HPDE6-E6E7 (cell line): ENCODE results near the gene PRKCH.
A peak's percentile ranks its signal among the peaks of the same experiment; 100 is the strongest.

Experiments used
- DNase-seq: peaks from one replicate; pipeline ENCODE4 v3.0.0; 2011; ENCODE audit warnings: missing footprints; ENCODE audit errors: extremely low spot score

PRKCH gene

DNA sequence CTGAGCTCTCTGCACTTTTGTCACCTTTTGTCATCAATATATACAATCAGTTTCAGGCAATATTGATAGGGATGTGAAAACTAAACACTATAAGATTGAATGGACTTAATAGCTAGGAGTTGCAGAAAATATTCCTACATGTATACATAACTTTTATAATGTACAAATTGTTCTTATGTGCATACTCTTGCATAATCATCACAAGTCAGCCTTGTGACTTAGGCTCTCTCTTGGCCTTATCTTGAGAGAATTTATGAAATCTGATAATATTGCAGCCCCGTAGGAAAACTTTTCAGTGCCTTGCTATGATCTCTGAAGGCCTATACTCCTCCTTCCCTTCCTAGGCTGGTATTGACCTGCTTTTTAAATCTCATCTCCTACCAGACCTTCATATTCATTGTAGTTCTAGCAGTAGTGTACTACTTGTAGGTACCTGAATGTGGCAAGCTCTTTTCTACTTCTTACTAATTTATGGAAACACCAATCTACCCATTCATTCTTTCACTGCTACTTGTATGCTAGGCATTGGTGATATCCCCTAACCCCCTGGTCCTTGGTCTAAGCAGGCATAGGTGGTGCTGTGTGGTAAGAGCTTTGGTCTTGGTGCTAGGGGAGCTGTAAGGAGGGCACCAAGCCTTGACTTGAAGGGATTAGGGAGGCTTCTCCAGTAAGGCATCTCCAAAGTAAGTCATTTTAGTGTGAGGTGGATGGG lies 100.0 kb downstream of the PRKCH start:
- DNase-seq: no peak

GRCh38 chr14:61426048-61426447 lies 104.7 kb downstream of the PRKCH start:
- no peak for DNase-seq

GRCh38 chr14:61428261-61428660 lies 106.9 kb downstream of the PRKCH start:
- DNase-seq: no peak

DNA sequence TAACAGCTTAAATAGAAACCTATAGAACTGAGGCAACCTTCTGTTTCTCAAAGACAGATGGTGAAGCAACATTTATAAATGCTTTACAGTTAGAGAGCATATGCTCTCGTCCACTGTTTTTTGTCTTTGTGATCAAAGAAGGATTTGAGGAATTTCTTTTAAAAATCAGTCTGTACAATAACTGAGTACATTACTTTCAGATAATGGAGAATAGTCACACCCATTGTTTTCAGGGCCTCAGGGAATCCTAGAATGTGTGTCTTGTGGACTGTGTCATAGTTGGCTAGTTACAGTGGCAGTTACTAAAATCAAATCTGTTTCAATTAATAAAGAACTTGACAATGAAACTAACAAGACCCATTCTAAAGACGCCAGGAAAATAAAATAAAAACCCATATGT lies 107.9 kb downstream of the PRKCH start:
- DNase-seq: no peak

GRCh38 chr14:61430066-61430757 lies 108.8 kb downstream of the PRKCH start:
- DNase-seq: no peak

GRCh38 chr14:61433169-61433568 lies 111.8 kb downstream of the PRKCH start:
- DNase-seq: no peak

GRCh38 chr14:61433828-61434227 lies 112.4 kb downstream of the PRKCH start:
- DNase-seq: no peak

- no peak for DNase-seq
Observed at GRCh38 chr14:61434311-61434710, 112.9 kb downstream of the PRKCH start.

GRCh38 chr14:61435563-61436337 lies 114.4 kb downstream of the PRKCH start:
- DNase-seq: no peak

DNA sequence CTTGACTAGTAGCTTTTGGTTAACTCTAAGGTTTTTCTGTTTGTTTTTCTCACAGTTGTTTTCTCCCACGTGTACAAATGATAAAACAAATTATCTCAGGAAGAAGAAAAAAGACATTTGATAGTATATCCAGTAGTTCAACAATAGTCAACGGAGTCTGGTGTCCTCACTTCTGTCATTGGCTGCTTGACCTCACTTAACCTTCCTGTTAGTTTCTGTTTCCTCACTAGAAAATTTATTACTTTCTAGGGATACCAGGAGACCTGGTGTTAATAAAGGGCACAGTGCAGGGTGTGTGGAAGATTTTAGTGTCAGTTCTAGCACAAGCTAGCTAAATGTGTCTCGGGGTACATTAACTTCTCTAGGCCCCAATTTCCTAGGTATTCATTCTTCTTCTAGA lies 116.0 kb downstream of the PRKCH start:
- DNase-seq: no peak

- DNase-seq: no peak
Observed at GRCh38 chr14:61438036-61438435, 116.7 kb downstream of the PRKCH start.

DNA sequence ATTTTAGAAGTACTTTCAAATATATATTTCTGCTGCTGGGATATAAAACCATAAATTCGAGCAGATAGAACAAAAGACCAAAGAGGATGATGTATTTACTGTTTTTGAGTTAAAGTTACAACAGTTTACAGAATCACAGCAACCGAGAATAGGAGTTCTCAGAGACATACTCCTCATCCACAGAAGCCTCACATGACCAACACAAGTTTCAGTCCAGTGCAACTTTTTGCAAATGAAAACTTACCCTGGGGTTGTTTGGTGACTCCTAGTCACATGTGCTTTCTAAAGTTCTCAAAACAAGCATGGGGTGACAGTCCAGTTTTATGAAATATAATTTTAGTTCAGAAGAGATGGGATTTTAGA lies 117.1 kb downstream of the PRKCH start:
- DNase-seq: no peak

GRCh38 chr14:61438860-61439765 lies 117.7 kb downstream of the PRKCH start:
- DNase-seq: peak; percentile 63

DNA sequence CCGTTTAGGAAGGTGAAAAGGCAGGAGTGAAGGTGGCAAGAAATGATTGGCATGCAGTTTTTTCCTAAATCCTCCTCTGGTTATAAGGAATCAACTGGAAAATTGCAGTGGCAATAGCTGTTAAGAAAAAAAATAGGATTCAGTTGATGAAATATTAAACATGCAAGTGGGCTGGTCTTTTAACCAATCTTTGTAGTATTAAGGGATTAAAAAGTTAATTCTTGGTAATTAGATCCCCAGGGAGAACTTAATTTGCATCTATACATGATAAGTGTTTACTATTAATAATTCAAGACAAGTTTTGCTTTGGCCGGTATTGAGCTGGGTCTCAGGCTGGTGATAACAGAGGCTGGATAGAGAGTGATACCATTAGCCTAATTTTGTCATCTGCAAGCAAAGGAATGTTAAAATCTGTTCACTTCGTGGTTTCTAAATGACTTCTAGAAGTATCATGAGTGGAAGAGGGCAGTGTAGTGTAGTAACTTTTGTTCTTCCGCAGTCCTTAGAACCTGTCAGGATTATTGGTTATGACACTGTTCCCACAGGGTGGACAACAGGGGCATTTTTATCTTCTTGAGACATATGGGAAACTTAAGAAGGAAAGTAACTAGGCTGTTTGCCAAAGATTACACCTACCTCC lies 118.5 kb downstream of the PRKCH start:
- no peak for DNase-seq

DNA sequence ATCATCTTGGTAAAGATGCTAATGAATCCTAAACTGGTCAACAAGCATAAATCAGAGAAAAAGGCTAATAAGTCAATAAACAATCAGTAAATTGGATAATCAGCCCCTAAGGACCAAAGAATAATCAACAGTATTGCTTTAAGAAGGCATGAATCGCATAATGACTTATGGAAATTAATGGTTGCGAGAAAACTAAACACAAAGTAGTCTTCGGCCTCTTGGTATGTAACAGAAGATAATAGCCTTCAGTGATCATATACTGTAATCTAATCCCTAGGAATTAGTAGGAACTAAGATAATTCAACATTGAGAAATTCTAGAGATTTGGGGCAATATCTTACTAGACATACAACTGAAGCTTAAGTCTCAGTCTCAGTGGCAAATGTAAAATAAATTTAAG lies 122.1 kb downstream of the PRKCH start:
- DNase-seq: no peak

DNA sequence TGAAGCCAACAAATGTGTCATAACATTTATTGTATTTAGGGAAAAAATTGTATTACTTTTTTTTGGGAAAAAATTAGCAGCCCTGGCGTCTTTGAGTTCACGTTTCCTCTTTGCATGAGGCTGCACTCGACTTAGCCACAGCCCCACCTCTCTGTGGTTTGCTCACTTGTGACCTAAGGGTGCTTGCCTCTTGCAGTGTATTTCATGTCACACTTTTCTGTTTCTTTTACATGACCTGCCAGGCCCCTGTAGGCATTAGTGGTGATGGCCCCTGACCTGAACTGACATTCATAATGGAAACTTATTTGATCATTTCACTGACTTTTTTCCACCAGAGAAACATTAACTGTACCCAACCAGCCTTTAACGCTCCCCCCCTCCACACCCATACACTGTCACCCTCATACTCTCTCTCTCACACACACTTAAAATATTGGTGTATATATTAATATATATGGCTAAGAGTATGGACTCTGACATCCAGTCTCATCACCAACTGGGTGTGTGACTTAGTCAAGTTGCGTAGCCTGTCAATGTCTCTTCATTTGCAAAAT lies 122.9 kb downstream of the PRKCH start:
- no peak for DNase-seq

DNA sequence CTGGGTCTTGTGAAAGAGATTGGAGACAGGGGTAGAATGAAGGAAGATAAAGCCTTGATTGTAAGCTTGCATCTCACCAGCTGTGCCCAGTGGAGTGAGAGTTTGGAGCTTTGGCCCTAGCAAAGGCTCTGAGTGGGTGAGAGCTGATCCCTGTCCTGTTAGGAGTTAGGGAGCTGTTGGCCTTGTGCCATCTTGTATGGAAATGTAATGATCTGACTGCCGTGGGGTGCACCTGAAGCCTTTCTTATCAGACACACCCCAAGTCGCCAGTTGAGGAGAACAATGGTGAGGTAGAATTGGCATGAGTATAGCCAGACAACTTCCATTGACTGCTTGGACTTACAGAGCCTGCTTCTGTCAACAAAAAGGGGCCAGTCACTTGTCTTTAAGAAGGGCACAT lies 130.1 kb downstream of the PRKCH start:
- no peak for DNase-seq

- DNase-seq: no peak
Observed at GRCh38 chr14:61451891-61452400, 130.6 kb downstream of the PRKCH start.

GRCh38 chr14:61452452-61452851 lies 131.1 kb downstream of the PRKCH start:
- no peak for DNase-seq

GRCh38 chr14:61453103-61453767 lies 131.9 kb downstream of the PRKCH start:
- DNase-seq: no peak
